Ovary (tissue), 9 donors: Measurements from ENCODE around the gene INPP5D. TPM values are rescaled to one million over a fixed set of nuclear protein-coding genes. Genes with fewer than 3 reads are reported as not detected.
"Not testable (repeated sequence)": the region's sequence is repeated elsewhere in the genome, so short reads cannot be mapped to it uniquely, and the experiment has no call there.

ENCODE experiments used
- DNase-seq, 5 donors: peaks; one replicate each; pipeline ENCODE4 v3.0.0-alpha.2; 2019 to 2020
- H3K27ac ChIP-seq, 2 donors: fragments of 200-600 bp; one replicate each; pipeline versions ENCODE4 v1.5.1 to v1.8.0; 2019 to 2022
- H3K27me3 ChIP-seq: fragments of 200-600 bp; one replicate; pipeline ENCODE4 v1.8.0; 2022
- H3K36me3 ChIP-seq: fragments of 200-600 bp; sonication (generic); one replicate; pipeline ENCODE4 v1.5.1; 2019
- H3K4me1 ChIP-seq: one replicate; pipeline ENCODE4 v1.8.1; 2013; ENCODE audit warnings: mild to moderate bottlenecking, moderate library complexity; ENCODE audit not compliant: insufficient read depth
- H3K4me3 ChIP-seq: fragments of 200-600 bp; sonication (generic); one replicate; pipeline ENCODE4 v1.5.1; 2017
- H3K9me3 ChIP-seq, 2 donors: fragments of 200-600 bp in 1 of 2; sonication (generic) in 1 of 2; one replicate each; pipeline versions ENCODE4 v1.5.1 to v1.8.1; 2013 to 2019; ENCODE audit warnings: mild to moderate bottlenecking in 1 of 2, moderate library complexity in 1 of 2
- CTCF ChIP-seq, 3 donors: fragments of 450-650 bp in 2 of 3; fragments of 200-600 bp in 1 of 3; IDR thresholded peaks; one replicate each; pipeline versions ENCODE4 v1.5.1 to v1.8.0; 2016 to 2022; ENCODE audit warnings: antibody characterized with exemption in 3 of 3, mild to moderate bottlenecking in 1 of 3
- EP300 ChIP-seq: sonication (generic); formaldehyde crosslinking; IDR thresholded peaks from one replicate; pipeline ENCODE4 v1.6.1; 2017; ENCODE audit warnings: antibody characterized with exemption
- POLR2A ChIP-seq: fragments of 450-650 bp; IDR thresholded peaks from one replicate; pipeline ENCODE4 v1.6.1; 2017; ENCODE audit warnings: antibody characterized with exemption, mild to moderate bottlenecking, moderate library complexity
- WGBS, 3 donors: extraction: QIAGEN DNeasy Blood & Tissue Kit in 1 of 3; methylation state at CpG; one replicate each; pipeline versions ENCODE4 v1.1.5 to v1.1.7; 2013 to 2017; 5-methylcytosine and 5-hydroxymethylcytosine counted together
- intact Hi-C, 4 donors: fragments of 100-400 bp; cut with DNase I; formaldehyde crosslinking; loops; one replicate each; pipeline versions ENCODE4 v1.11.0 to v1.15.1; 2022 to 2023
- polyA plus RNA-seq, 2 donors: library from polyadenylated mRNA; stranded (reverse); fragments of 200-250 nt in 1 of 2; fragments of 350-450 nt in 1 of 2; fragmentation: Illumina TruSeq in 1 of 2; extraction: RNeasy Lipid Tissue Mini Kit (QIAGEN cat#74804) in 1 of 2; gene quantifications; one replicate each; pipeline ENCODE4 v1.2.3, GENCODE V29; 2013 to 2014
- total RNA-seq, 7 donors: library from RNA; depleted of rRNA in 2 of 7; stranded (reverse); fragments of >200 nt in 2 of 7; fragmentation: NEBNext Ultra II Directional in 3 of 7; extraction: Animal tissue kit (Norgen Biotek cat#: 25700) in 3 of 7; gene quantifications; one replicate each; pipeline versions ENCODE4 v1.1.0 to v1.2.4, GENCODE V29; 2016 to 2023
- donor health status: DM: no; HTN: no; CAD: no; lungs with moderate emphysema.
- donor health status: DM: no; HTN: no; CAD: no.
- donor health status: Bipolar disorder and iron deficiency.
- donor health status: DM: yes; HTN: yes; CAD: no.
- donor health status: DM: no; HTN: no; CAD: no.
- donor health status: DM: yes; HTN: yes; CAD: no.

The INPP5D gene
- total and polyA plus RNA-seq, 9 donors = 4.1 to 14.4 (median 7.7) TPM

- no peaks in the 10 kb centered on the region for H3K27me3 ChIP-seq
- H3K27ac ChIP-seq = no peak overlapping the region
- WGBS, 3 donors = 72 to 84% (median 72%) methylated on average over 9 of the region's 9 CpGs
- H3K36me3 ChIP-seq = no peaks in the 10 kb centered on the region
- no peaks in the 10 kb centered on the region for H3K4me1 ChIP-seq
- no peak for TF ChIP-seq EP300
- TF ChIP-seq CTCF (IDR thresholded peaks at IDR 0.05) = no peak
- no peak for TF ChIP-seq POLR2A
- H3K4me3 ChIP-seq = no peak overlapping the region
- no peaks in the 10 kb centered on the region for H3K9me3 ChIP-seq
- intact Hi-C loops = no loop called here
- no peak for DNase-seq
These were observed 93.1 kb downstream of the INPP5D start for GRCh38 chr2:233153146-233153798.

- Histone ChIP-seq H3K36me3 (no peaks in the 10 kb centered on the region), H3K4me1 (no peaks in the 10 kb centered on the region), H3K4me3 (no peak overlapping the region), H3K27ac (no peak overlapping the region), H3K9me3 (no peaks in the 10 kb centered on the region), H3K27me3 (no peaks in the 10 kb centered on the region)
- DNase-seq = no peak
- TF ChIP-seq CTCF (IDR thresholded peaks at IDR 0.05) = no peak
- TF ChIP-seq POLR2A = no peak
- no peak for TF ChIP-seq EP300
- intact Hi-C loops = no loop called here
- WGBS, 3 donors = 85 to 92% (median 90%) methylated on average over 4 of the region's 4 CpGs
These were observed 95.9 kb downstream of the INPP5D start for GRCh38 chr2:233156001-233156400.

- H3K27me3 ChIP-seq, H3K4me3 ChIP-seq, H3K4me1 ChIP-seq, DNase-seq, H3K27ac ChIP-seq, H3K36me3 ChIP-seq, H3K9me3 ChIP-seq, intact Hi-C loops: not testable (repeated sequence)
- WGBS, 3 donors = 93 to 98% (median 98%) methylated on average over 5 of the region's 5 CpGs
These were observed 96.3 kb downstream of the INPP5D start for GRCh38 chr2:233156461-233156860.

- no peaks in the 10 kb centered on the region for H3K36me3 ChIP-seq
- intact Hi-C loops = no loop called here
- no peak overlapping the region for H3K27ac ChIP-seq
- no peaks in the 10 kb centered on the region for H3K9me3 ChIP-seq
- no peaks in the 10 kb centered on the region for H3K27me3 ChIP-seq
- DNase-seq = no peak
- TF ChIP-seq EP300 = no peak
- no peak for TF ChIP-seq CTCF (IDR thresholded peaks at IDR 0.05)
- no peak for TF ChIP-seq POLR2A
- no peak overlapping the region for H3K4me3 ChIP-seq
- WGBS, 3 donors = 89 to 91% (median 90%) methylated on average over 11 of the region's 11 CpGs
- peaks cover 4% of the 10 kb centered on the region for H3K4me1 ChIP-seq
These were observed 101.6 kb downstream of the INPP5D start for GRCh38 chr2:233161730-233162129.

GRCh38 chr2:233162770-233163169 lies 102.6 kb downstream of the INPP5D start:
- no peak overlapping the region for H3K27ac ChIP-seq
- DNase-seq = no peak
- H3K27me3 ChIP-seq = no peaks in the 10 kb centered on the region
- WGBS, 3 donors = 76 to 81% (median 81%) methylated on average over 7 to 8 of the region's 8 CpGs
- H3K4me1 ChIP-seq = peaks cover 4% of the 10 kb centered on the region
- intact Hi-C loops = no loop called here
- H3K36me3 ChIP-seq = no peaks in the 10 kb centered on the region
- TF ChIP-seq POLR2A (no peak), CTCF (IDR thresholded peaks at IDR 0.05) (no peak), EP300 (no peak)
- H3K9me3 ChIP-seq = no peaks in the 10 kb centered on the region
- no peak overlapping the region for H3K4me3 ChIP-seq
